SK-N-SH (cell line): ENCODE results near the gene ITCH.

Experiments
- FOXM1 ChIP-seq: IDR thresholded peaks from 2 replicates; pipeline ENCODE4 v1.4.0; 2012; ENCODE audit warnings: low read depth, mild to moderate bottlenecking
- NFIC ChIP-seq: IDR thresholded peaks from 2 replicates; pipeline ENCODE4 v1.4.0; 2012; ENCODE audit warnings: borderline replicate concordance

DNA sequence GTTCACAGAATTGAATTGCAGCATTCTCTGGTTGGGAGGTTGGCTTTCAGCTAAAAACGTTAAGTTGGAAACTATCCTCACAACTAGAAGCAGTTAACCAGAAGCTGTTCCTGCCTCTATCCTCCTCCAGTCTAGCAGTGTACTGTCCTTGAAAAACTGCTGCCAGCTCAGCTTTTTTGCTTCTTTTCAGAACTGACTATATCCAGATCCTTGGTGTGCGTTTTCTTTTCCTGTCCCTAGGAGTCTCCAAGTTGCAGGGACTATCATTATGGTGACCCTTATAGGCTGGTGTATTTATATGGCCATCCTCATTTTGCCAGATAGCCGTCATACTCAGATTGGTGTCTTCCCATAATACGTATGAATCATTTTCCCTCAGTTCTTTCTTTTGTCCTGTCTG lies 5.5 kb downstream of the ITCH start:
- TF ChIP-seq FOXM1 (no peak), NFIC (no peak)
